NCI-H2107 treated with DMSO at 0.1 percent for 48 hours (cell line): ENCODE results near the gene CXorf38.
"Not testable (repeated sequence)": the region's sequence is repeated elsewhere in the genome, so short reads cannot be mapped to it uniquely, and the experiment has no call there.

ENCODE experiments used
- DNase-seq: peaks from one replicate; lab custom pipeline; 2025; ENCODE audit not compliant: unreplicated experiment; lab: John Stamatoyannopoulos, UW

Gene CXorf38

DNA sequence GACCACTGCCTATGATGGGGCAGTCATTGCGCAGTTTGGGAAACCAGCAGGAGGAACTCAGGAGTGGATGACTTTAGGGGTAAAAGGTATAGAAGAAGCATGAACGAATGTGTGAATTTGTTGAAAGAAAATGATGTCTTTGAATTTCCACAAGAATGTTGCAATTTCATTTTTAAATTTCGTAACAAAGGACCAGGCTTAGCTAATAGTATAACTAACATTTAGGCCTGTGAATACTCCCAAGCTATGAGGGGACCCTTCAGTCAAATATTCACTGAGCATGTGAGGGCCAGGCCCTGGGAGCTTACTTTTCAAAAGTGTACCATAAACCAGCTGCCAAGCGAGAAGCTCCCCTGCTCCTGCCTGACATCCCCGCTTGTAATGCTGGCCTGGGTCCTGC lies 18.9 kb downstream of the CXorf38 start:
- no peak for DNase-seq

DNA sequence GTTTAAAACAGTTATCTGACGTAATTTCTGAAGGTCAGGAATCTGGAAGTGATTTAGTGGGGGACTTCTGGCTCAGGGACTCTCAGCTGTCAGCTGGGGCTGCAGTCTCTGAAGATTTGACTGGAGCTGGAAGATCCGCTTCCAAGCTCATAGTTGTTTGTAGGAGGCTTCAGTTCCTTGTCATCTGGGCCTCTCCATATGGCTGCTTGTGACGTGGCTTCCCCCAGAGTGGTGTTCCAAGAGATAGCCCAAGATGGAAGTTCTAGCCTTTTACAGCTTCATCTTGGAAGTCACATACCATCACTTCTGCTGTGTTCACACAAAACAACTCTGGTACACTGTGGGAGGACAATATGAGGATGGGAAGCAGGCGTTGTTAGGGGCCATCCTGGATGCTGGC lies 22.1 kb downstream of the CXorf38 start:
- DNase-seq, result no peak

DNA sequence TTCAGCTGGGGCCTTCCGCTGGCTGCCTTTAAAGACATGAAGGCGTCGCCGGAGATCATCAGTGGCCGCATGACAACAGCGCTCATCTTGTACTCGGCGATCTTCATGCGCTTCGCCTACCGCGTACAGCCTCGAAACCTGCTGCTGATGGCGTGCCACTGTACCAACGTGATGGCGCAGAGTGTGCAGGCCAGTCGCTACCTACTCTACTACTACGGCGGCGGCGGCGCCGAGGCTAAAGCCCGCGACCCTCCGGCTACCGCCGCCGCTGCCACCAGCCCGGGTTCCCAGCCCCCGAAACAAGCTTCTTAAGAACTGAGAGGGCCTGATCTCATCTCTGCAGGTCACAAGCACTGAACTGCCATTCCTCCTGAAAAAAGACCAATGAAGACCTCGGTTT lies 23.7 kb downstream of the CXorf38 start:
- DNase-seq, result no peak

DNA sequence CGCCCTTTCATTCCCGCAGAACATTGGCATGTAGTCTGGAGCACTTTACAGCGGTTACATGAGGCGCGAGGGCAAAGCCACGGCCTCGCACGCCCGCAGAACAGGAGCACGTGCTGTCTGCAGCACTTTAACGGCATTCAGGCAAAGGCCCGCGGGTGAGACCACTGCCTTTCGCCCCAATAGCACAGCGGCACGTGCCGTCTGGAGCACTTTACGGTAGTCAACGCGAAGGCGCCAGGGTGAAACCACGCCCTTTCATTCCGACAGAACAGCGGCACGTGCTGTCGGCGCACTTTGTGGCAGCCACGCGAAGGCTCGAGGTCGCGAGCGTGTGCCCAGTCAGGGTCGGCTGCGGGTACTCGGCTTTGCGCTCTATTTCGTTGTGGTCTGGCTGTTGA lies 24.2 kb downstream of the CXorf38 start, which contains the start of gene MPC1L:
TSS of gene MPC1L (plus strand) at position 290 of the 398 bp plus-strand sequence. CDS start 138 bp downstream, outside the sequence.
- no peak for DNase-seq

DNA sequence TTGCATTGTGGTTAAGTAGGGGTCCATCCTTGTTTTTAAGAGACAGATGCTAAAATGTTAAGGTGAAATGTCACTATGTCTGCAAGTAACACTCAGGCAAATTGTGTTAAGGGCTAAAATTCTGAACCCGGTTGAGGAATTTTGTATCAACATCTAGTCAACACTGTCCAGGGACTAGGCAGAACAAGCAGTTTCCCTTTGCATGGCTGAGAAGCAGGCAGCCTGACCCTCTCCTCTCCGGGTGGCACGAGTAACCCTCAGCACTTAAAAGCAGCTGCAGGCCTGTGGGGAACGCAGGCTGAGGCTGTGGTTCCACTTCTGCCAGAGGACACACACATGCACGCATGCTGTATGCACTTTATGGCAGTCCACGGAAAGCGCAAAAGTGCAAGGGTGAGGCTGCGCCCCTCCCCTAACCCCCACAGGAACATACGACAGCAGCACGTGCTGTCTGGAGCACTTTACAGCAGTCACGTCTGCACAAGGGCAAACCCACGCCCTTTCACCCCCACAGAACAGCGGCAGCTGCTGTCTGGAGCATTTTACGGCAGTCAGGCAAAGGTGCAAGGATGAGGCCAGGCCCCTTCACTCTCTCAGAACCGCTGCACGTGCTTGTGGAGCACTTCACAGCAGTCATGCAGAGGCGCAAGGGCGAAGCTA lies 24.8 kb downstream of the CXorf38 start:
- no peak for DNase-seq

DNA sequence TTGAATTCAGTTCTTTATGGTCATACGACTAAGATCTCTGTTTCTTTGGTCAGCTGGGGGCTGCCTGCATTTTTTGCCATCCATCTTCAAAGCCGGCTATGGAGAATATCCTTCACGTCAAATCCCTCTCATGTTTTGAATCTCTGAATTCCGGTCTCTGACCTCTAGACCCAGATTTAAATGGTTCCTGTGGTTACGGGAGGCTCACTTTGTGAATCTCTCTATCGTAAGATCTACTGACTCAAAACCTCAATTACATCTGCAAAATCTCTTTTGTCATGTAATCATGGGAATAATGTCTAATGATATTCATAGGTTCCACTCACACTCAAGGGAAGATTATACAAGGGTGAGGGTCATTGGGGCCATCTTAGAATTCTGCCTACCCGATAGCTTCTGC lies 29.8 kb downstream of the CXorf38 start:
- DNase-seq, result no peak

DNA sequence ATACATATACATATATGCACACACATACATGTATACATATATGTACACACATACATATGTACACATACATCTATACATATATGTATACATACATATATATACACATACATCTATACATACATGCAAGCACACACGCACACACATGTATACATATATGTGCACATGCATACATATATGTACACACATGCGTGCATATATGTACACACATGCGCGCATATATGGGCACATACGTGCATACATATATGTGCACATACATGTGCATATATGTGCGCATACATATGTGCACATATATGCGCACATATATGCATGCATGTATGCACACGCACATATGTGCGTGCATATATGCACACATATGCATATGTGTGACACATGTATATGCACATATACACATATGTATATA lies 31.4 kb downstream of the CXorf38 start:
- DNase-seq, result no peak

DNA sequence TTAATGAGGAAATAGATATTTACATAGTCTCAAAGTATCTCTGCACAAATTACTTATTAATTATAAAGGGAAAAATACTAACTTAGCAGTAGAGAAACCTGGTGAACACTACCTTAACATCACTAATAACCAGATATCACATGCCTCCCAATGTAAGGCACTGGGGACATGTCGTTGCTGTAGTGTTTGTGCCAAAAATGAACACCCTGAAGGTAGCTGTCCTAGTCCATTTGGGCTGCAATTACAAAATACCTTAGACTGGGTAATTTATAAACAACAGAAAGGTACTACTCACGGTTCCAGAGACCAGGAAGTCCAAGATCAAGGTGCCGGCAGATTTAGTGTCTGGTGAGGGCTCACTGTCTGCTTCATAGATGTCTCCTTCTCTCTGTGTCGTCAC lies 34.9 kb downstream of the CXorf38 start:
- no peak for DNase-seq

DNA sequence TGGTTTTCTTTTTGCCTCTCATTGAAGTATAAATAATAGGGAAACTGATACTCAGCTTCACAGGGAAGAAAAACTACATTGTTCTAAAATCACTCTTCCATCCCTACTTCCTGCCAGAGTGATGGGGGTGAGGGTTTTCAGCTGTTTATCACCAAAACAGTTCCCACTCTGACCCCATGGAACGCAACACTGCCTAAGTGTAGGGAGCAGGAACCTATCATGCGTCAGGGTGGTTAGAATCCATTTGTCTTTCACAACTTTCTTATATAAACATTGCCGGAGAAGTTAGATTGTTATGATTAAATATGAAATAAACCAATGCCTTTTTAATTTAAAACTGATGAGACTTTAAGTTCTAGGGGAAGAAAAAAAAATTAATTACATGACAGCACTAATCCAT lies 40.0 kb downstream of the CXorf38 start:
- DNase-seq, result no peak

DNA sequence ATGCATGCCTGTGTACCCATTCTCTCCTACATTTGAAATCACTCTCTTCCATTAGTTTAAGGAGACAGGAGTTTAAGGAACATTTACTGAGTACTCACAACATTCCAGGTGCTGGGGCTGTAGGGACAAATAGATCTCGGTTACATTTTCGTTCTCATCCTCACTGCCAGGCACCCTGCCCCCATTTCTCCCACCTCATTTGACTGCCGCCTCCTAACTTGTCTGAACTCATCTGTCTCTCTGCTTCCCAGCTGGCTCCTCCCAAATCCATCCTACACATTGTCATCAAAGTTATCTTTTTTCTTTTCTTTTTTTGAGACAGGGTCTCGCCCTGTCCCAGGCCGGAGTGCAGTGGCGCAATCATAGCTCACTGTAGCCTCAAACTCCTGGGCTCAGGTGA lies 43.9 kb downstream of the CXorf38 start:
- DNase-seq, result no peak

DNA sequence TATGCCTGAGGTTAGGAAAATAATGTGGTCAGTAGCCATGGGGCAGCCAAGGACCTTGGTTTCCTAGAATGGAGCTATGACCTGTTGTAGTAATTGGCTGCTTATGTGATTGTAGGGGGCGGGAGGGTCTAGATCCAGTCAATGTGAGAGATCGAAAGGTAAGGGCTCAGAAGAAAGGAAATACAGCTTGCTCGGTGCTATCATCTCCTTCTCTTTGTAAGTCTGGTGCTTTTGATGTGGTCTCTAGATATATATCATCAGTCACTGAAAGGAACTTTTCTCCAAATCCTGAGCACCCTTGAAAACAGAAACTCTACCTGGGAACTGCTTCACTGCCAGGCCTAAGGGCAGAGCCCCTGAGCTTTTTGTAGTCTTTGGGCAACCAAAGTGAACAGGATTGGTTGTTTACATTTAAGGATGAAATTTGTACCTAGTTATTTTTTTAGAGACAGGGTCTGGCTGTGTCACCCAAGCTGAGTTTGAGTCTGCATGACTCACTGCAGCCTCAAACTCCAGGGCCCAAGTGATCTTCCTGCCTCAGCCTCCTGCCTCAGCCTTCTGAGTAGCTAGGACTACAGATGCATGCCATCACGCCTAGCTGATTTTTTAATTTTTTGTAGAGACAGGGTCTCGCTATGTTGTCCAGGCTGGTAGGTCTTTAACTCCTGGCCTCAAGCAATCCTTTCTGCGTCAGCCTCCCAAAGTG lies 57.6 kb downstream of the CXorf38 start:
- DNase-seq, result not testable (repeated sequence)

DNA sequence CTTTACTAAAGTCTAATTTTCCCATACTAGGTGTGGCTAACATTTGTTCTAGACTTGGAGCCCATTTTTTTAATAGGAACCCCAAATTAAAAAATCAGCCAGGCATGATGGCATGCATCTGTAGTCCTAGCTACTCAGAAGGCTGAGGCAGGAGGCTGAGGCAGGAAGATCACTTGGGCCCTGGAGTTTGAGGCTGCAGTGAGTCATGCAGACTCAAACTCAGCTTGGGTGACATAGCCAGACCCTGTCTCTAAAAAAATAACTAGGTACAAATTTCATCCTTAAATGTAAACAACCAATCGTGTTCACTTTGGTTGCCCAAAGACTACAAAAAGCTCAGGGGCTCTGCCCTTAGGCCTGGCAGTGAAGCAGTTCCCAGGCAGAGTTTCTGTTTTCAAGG lies 59.7 kb downstream of the CXorf38 start:
- not testable (repeated sequence) for DNase-seq

DNA sequence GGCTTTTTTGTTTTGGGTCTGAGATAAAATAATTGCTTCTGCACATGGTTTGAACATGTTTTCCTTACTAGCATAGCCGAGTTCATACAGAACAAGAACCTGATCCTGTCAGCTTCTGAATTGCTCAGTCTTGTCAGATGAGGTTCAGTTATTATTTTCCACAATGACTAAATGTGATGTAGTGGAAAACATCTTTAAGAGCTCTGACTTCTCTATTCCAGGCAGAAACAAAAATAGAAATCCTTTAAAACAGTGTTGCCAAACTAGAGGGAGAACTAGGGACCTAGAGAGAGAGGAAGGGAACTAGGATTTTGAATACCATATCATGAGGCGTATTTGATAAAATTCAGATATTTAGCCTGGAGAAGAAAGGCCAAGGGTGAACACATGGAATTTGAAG lies 64.5 kb downstream of the CXorf38 start:
- DNase-seq, result no peak

DNA sequence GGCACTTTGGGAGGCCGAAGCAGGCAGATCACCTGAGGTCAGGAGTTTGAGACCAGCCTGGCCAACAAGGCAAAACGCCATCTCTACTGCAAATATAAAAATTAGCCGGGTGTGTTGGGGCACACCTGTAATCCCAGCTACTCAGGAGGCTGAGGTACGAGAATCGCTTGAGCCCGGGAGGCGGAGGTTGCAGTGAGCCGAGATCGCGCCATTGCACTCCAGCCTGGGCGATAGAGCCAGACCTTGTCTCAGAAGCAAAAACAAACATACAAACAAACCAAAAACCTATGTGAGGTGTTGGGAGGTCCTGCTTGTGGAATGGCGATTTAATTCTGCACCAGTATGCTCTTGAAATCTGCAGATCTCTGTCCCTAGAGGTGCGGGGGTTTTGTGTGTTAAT lies 65.2 kb downstream of the CXorf38 start:
- not testable (repeated sequence) for DNase-seq

DNA sequence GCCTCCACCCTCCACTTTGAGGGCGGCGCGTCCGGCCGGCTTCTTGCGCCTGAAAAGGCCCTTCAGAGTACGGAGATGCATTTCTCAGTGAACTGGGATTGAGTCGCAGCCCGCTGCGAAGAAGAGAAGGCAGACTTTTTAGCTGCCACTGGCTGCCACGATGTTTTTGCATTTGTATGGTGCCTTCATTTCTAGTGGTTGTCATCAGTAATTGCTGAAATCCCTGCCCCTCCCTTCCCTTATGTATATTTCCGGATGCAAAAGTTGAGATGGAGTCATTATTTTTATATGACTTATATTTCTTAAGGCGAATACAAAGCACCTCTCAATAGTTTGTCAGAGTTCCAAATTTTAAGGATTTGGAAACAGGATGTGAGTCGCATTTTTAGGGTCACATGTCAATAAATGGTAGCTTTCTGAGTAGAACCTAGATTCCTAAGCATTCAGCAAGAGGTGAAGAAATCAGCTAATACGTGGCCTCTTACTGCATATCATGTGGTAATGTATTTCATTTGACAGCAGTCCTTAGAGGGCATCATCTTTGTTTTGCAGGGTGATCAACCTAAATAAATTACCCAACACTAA lies 65.9 kb downstream of the CXorf38 start:
- DNase-seq, result no peak

DNA sequence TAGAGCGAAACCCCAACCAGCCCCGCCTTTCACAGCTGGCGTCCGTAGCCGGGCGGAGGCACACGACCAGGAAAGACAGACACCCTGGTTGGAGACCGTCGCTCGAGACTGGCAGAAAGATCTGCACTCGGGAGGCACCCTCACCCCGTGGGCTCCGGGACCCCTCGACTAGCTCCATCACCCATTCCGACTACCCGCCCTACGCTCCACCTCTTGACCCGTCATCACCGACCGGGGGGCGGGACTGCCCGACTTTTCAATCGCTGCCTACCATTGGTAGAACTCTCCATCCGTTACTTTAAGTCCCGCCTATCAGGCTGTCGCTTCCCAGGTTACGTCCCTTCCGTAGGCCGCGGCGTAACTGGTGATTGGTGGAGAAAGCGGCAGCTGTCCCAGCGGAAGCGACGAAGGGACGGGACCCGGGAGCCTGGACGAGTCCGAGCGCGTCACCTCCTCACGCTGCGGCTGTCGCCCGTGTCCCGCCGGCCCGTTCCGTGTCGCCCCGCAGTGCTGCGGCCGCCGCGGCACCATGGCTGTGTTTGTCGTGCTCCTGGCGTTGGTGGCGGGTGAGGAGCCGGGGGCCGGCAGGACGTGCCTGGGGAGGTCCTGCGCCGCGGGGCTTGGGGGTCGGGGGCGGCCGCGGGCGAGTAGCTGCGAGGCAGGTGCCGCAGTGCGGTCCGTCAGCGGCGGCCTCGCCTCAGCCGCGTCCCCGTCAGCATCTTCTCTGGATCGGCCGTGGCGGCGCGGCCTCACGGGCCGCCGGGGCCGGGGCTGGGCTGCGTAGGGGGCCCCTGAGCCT lies 66.6 kb downstream of the CXorf38 start, which contains the start of gene ATP6AP2:
TSS of gene ATP6AP2 (plus strand) at position 434 of the 799 bp plus-strand sequence. CDS start at position 530, 96 bp downstream.
- peak; percentile 95 for DNase-seq

DNA sequence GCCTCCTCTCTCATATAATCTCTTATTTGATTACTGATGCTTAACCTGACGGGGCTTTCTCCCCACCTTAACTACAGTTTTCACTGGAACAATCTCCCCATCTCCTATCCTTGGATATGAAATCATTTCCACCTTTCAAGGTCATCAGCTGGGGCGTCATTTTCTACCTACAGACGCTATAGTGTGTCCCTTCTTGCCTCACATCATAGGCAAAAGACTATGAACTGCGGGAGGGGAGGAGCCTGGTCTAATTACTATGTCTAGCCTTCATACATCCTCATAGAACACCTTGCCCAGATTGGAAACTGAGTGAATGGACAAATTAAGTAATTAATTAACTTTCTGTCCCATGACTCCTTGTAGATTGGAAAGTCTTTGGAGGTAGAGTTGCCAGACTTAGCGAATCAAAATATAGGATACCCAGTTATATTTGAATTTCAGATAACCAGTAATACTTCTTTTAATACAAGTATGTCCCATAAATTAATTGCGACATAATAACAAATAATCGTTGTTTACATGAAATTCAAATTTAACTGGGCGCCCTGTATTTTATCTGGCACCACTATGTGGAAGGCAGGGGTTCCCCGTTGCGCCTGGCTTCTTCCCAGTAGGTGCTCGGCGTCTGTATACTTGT lies 67.3 kb downstream of the CXorf38 start:
- DNase-seq, result no peak

DNA sequence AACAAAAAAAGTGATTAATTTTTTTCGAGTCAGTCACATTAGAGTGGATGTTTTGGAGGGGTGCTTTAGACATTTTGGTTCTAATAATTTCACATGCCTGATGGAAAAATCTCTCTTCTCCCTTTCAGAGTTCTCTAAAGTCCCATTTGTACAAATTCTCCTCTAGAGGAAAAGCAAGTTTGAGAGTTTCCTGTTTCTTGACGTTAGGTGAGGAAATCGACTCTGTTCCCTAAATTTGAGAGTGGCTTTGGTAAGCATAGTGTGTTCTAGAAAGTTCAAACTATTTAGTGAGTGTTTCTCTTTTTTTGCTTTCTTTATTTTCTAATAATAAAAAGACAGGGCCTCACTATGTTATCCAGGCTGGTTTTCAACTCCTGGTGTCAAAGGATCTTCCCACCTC lies 68.2 kb downstream of the CXorf38 start:
- no peak for DNase-seq

DNA sequence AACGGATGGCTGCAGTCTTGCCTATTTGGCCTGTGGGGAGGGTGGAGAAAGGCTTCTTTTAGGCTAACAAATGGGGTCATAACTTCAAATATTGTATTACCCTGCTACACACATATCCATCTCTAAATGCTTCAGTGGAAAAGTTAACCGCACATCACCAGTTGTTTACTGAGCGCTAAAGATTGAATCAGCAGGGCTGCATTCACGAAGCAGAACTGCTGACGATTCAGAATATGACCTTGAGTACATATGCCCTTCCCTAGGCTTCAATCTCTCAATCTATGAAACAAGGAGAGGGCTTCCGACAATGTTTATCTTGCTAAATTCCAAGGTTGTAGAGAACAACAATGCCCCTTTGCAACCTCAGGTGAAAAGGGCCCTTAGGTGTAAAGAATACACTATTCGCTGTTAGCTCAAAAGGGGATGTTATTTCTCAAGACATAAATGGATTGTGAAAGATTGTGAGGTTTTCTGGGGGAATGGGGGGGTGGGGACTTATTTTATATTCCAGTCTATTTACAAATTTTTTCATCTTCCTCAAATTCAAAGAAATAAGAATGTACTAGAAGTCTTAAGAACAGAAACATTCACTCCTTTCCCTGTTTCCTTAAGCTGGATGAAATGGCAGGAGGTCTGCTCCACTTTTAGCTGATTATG lies 69.2 kb downstream of the CXorf38 start:
- DNase-seq, result no peak
